ENCODE data around the gene ERICH4. TPM values are rescaled to one million over a fixed set of nuclear protein-coding genes. Genes with fewer than 3 reads are reported as not detected.

ERICH4 gene
- total and polyA plus RNA-seq, 7 donors = 0.09 to 0.10 TPM; not detected in 5

- intact Hi-C loops (cut with DNase I) = loop anchor here (5.0 to 10.0 kb wide), 3 partner anchors 39 to 231 kb away; partner anchors contain the start of genes BCKDHA (in 1 of the 2) and EXOSC5 (in 1 of the 2)
- Histone ChIP-seq H3K9me3 (no peaks in the 10 kb centered on the region), H3K36me3 (ENCODE audit: insufficient read depth in 1 of 2, low read depth in 1 of 2) (peaks cover 10 to 59% of the 10 kb centered on the region in 2 donors), H3K27ac (no peak overlapping the region), H3K4me1 (peaks cover 20% of the 10 kb centered on the region), H3K4me3 (no peak overlapping the region), H3K27me3 (ENCODE audit: insufficient read depth in 3 of 3, low read length in 2 of 3) (no peaks in the 10 kb centered on the region)
- WGBS, 3 donors = 93 to 96% (median 93%) methylated on average over 19 of the region's 19 CpGs
- DNase-seq (no peak), ATAC-seq (no peak)
- no peak for TF ChIP-seq CTCF (IDR thresholded peaks at IDR 0.05)
Observed at GRCh38 chr19:41435936-41436673, 6.9 kb upstream of the ERICH4 start.

GRCh38 chr19:41436674-41436951 is 6.3 kb upstream of the ERICH4 start:
- H3K27ac ChIP-seq = no peak overlapping the region
- TF ChIP-seq CTCF (IDR thresholded peaks at IDR 0.05) = no peak
- H3K9me3 ChIP-seq = no peaks in the 10 kb centered on the region
- no peak for ATAC-seq
- H3K4me3 ChIP-seq = no peak overlapping the region
- no peak for DNase-seq
- H3K36me3 ChIP-seq (ENCODE audit: insufficient read depth in 1 of 2, low read depth in 1 of 2) = peaks cover 10 to 59% of the 10 kb centered on the region in 2 donors
- H3K27me3 ChIP-seq (ENCODE audit: insufficient read depth in 3 of 3, low read length in 2 of 3) = no peaks in the 10 kb centered on the region
- H3K4me1 ChIP-seq = peaks cover 15% of the 10 kb centered on the region
- intact Hi-C loops (cut with DNase I) = loop anchor here (5.0 to 10.0 kb wide), 3 partner anchors 39 to 232 kb away; partner anchors contain the start of genes BCKDHA (in 1 of the 2) and EXOSC5 (in 1 of the 2)

- DNase-seq (no peak), ATAC-seq (no peak)
- Histone ChIP-seq H3K4me1 (peaks cover 9% of the 10 kb centered on the region), H3K4me3 (no peak overlapping the region), H3K9me3 (no peaks in the 10 kb centered on the region), H3K27ac (no peak overlapping the region), H3K27me3 (ENCODE audit: insufficient read depth in 3 of 3, low read length in 2 of 3) (no peaks in the 10 kb centered on the region), H3K36me3 (ENCODE audit: insufficient read depth in 1 of 2, low read depth in 1 of 2) (peaks cover 8 to 50% of the 10 kb centered on the region in 2 donors)
- WGBS, 3 donors = 87 to 90% (median 88%) methylated on average over 5 to 7 of the region's 7 CpGs
- TF ChIP-seq CTCF (IDR thresholded peaks at IDR 0.05) = no peak
- intact Hi-C loops (cut with DNase I) = loop anchor here (5.0 to 10.0 kb wide), 3 partner anchors 41 to 233 kb away; partner anchors contain the start of genes BCKDHA (in 1 of the 2) and EXOSC5 (in 1 of the 2)
Observed at GRCh38 chr19:41437944-41438574, 4.9 kb upstream of the ERICH4 start.

DNA sequence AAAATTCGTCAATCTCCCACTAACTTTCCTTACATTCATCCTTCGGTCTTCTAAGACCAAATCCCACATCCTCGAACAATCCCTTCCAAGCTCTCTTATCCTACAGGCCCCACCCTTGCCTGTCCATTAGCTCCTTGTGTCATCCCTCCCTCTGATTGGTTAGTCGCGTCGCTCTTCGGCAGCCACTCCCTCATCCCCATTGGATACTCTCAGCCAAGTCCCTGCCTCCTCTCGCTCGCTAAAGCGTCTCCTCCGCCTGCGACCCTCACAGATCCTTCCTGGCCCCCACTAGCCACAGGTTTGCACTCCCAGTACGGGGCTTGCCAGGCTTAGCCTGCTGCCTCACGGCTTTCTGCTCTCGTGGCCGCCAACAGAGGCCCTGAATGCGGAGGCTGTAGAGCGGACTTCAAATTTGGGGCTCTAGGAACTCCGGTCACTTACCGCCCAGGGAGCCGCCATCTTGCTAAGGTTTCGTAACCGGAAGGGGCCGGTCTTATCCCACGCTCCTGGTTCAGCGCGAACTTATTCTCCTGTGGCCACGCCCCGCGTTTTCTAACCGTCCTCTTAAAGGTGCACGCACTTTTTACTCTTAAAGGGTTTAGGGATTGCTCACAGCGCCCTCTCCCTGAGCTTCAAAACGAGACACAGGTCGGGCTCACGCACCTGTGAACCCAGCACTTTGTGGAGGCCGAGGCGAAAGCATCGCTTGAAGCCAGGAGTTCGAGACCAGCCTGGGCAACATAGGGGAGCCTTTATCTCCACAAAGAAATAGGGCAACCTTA is 3.3 kb upstream of the ERICH4 start, which contains the start of gene DMAC2:
TSS of gene DMAC2 (minus strand) at position 472 of the 782 bp plus-strand sequence. CDS start at position 459, 13 bp downstream.
- ATAC-seq = peak; percentile 97 to 98 (median 98)
- TF ChIP-seq CTCF (IDR thresholded peaks at IDR 0.05) = peak; percentile 43
- Histone ChIP-seq H3K36me3 (ENCODE audit: insufficient read depth in 1 of 2, low read depth in 1 of 2) (peaks cover 4 to 34% of the 10 kb centered on the region in 2 donors), H3K4me3 (peak within 1 kb of the TSS; percentile 73), H3K27me3 (ENCODE audit: insufficient read depth in 3 of 3, low read length in 2 of 3) (peaks cover 0 to 4% (median 0%) of the 10 kb centered on the region in 3 donors), H3K27ac (peak within 1 kb of the TSS; percentile 91), H3K9me3 (no peaks in the 10 kb centered on the region), H3K4me1 (peaks cover 9% of the 10 kb centered on the region)
- DNase-seq = peak; percentile 98
- WGBS, 3 donors = 0 to 1% (median 1%) methylated on average over 40 of the region's 40 CpGs
- intact Hi-C loops (cut with DNase I) = loop anchor here (5.0 to 10.0 kb wide), 3 partner anchors 42 to 235 kb away; partner anchors contain the start of genes BCKDHA (in 1 of the 2) and EXOSC5 (in 1 of the 2)

All from psoas muscle (tissue), 8 donors.